GM12872 (cell line): Measurements from ENCODE around the gene CSKMT.

Experiments used
- CTCF ChIP-seq: IDR thresholded peaks from 3 replicates; pipeline ENCODE4 v1.5.1; 2011; ENCODE audit warnings: low read depth, mild to moderate bottlenecking, low read length, moderate library complexity; ENCODE audit not compliant: insufficient read depth

CSKMT gene

GRCh38 chr11:62707277-62707861 is 42.3 kb downstream of the CSKMT start, which contains the start of the genes BSCL2 and GNG3:
BSCL2 (minus strand) TSS chr11:62707424; CDS start chr11:62707195, 229 bp downstream.
GNG3 (plus strand) TSS chr11:62707676; CDS start chr11:62708296, 620 bp downstream.
- no peak for TF ChIP-seq CTCF

GRCh38 chr11:62708392-62708791 is 43.3 kb downstream of the CSKMT start:
- no peak for TF ChIP-seq CTCF

- no peak for TF ChIP-seq CTCF
Measured at GRCh38 chr11:62708793-62709192, 43.7 kb downstream of the CSKMT start.

- TF ChIP-seq CTCF = no peak
Measured at GRCh38 chr11:62709247-62710000, 44.3 kb downstream of the CSKMT start.

GRCh38 chr11:62710001-62710345 is 44.9 kb downstream of the CSKMT start:
- no peak for TF ChIP-seq CTCF

- no peak for TF ChIP-seq CTCF
Measured at GRCh38 chr11:62712276-62712812, 47.2 kb downstream of the CSKMT start.

- no peak for TF ChIP-seq CTCF
Measured at GRCh38 chr11:62712861-62713260, 47.7 kb downstream of the CSKMT start.
